Right atrium auricular region (tissue), 2 donors: ENCODE measurements around the gene SLC2A9. TPM values are rescaled to one million over a fixed set of nuclear protein-coding genes. Genes with fewer than 3 reads are reported as not detected.

Experiments
- DNase-seq: peaks from one replicate; pipeline ENCODE4 v3.0.0-alpha.2; 2019; ENCODE audit warnings: low spot score
- H3K27ac ChIP-seq, 2 donors: fragments of 200-600 bp; sonication (generic); 1 replicate in 1 of 2; 2 replicates in 1 of 2; pipeline ENCODE4 v1.5.1; 2016 to 2019
- H3K27me3 ChIP-seq, 2 donors: fragments of 200-600 bp; sonication (generic); one replicate each; pipeline versions ENCODE4 v1.5.1 to v1.6.0; 2017 to 2019
- H3K36me3 ChIP-seq: fragments of 200-600 bp; sonication (generic); one replicate; pipeline ENCODE4 v1.5.1; 2016
- H3K4me1 ChIP-seq, 2 donors: fragments of 200-600 bp; sonication (generic); one replicate each; pipeline versions ENCODE4 v1.5.1 to v1.6.0; 2017 to 2019
- H3K4me3 ChIP-seq, 2 donors: fragments of 200-600 bp; sonication (generic); 1 replicate in 1 of 2; 2 replicates in 1 of 2; pipeline ENCODE4 v1.5.1; 2017 to 2019; ENCODE audit warnings: mild to moderate bottlenecking in 1 of 2, moderate library complexity in 1 of 2
- H3K9me3 ChIP-seq, 2 donors: fragments of 200-600 bp; sonication (generic); one replicate each; pipeline ENCODE4 v1.5.1; 2019
- total RNA-seq, 2 donors: library from RNA; depleted of rRNA; stranded (reverse); fragments of >200 nt; gene quantifications; one replicate each; pipeline ENCODE4 v1.1.0, GENCODE V29; 2016
- TF ChIP-seq, protein P1 (sequence below), 2 donors: fragments of 200-600 bp; sonication (generic); IDR thresholded peaks; one replicate each; pipeline ENCODE4 v1.5.1; 2019; ENCODE audit warnings: antibody characterized with exemption in 2 of 2

SLC2A9 gene
- total RNA-seq, 2 donors from 2014 or later: 3.5 to 5.8 TPM

DNA sequence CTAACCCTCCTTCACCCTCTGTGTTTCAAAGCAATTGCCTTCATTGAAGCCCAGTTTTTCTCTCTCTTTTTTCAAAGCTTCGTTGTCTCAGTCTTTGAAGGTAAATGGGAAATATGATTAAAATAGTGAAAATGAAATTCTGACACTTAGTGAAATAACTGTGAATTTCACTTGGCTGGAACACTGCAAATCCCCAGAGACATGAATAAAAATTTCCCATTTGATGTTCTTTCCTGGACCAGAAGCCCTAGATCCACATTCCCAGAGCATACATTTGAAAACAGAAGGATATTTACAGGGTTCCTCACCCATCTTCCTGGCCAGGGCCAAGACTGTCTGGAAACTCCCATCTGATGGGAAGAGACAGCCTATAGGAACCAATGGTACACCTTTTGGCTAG, 45.0 kb downstream of the SLC2A9 start:
- Histone ChIP-seq H3K9me3 (no peaks in the 10 kb centered on the region), H3K27ac (no peak overlapping the region), H3K4me3 (no peak overlapping the region), H3K36me3 (no peaks in the 10 kb centered on the region), H3K27me3 (no peaks in the 10 kb centered on the region), H3K4me1 (no peaks in the 10 kb centered on the region)
- no peak for DNase-seq
- TF ChIP-seq, protein P1, sequence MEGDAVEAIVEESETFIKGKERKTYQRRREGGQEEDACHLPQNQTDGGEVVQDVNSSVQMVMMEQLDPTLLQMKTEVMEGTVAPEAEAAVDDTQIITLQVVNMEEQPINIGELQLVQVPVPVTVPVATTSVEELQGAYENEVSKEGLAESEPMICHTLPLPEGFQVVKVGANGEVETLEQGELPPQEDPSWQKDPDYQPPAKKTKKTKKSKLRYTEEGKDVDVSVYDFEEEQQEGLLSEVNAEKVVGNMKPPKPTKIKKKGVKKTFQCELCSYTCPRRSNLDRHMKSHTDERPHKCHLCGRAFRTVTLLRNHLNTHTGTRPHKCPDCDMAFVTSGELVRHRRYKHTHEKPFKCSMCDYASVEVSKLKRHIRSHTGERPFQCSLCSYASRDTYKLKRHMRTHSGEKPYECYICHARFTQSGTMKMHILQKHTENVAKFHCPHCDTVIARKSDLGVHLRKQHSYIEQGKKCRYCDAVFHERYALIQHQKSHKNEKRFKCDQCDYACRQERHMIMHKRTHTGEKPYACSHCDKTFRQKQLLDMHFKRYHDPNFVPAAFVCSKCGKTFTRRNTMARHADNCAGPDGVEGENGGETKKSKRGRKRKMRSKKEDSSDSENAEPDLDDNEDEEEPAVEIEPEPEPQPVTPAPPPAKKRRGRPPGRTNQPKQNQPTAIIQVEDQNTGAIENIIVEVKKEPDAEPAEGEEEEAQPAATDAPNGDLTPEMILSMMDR (IDR thresholded peaks at IDR 0.05): no peak

DNA sequence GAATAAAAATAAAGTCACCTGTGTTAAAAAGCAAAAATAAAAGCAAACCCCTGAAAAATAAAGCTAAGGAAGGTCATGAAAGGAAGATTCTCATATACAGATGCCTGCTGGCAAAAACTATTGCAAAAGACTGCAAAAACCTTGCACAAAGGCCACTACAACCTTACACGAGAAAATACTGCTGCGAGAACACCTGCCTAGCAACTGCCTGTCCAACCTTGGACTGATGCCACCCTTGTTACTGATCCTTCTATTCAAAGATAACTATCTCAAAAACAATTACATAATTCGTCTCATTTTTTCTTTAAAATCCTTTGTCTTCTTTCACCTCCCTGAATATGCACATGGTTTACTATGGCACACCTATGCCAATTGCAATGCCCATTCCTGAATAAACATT, 49.6 kb downstream of the SLC2A9 start:
- H3K9me3 ChIP-seq: no peaks in the 10 kb centered on the region
- no peaks in the 10 kb centered on the region for H3K36me3 ChIP-seq
- H3K27me3 ChIP-seq: no peaks in the 10 kb centered on the region
- TF ChIP-seq, protein P1 (IDR thresholded peaks at IDR 0.05): no peak
- no peak for DNase-seq
- no peak overlapping the region for H3K27ac ChIP-seq
- no peak overlapping the region for H3K4me3 ChIP-seq
- no peaks in the 10 kb centered on the region for H3K4me1 ChIP-seq

DNA sequence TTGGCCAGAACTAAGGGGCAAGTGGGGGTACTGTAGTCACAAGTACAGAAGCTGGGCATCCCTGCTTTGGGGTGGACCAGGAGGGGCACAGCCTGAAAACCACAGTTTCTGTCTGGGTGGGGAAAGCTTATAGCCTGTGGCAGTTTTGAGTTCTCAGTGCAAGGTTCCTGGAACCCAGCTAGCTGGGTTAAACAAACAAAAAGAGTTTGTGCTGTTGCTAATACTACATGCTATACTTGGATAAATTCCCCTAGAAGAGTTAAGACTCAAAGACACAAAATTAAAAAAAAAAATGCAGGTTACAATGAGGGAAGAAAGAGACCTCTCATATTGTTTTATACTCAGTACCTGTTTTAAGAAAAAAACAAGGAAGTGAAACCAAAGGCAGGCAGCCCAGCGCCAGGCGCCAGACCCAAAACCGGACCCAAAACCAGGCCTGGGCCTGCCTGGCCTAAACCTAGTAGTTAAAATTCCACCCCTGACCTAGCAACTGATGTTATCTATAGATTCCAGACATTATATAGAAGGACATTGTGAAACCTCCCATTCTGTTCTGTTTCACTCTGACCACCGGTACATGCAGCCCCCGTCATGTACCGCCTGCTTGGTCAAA, 50.8 kb downstream of the SLC2A9 start:
- Histone ChIP-seq H3K27me3 (no peaks in the 10 kb centered on the region), H3K4me1 (no peaks in the 10 kb centered on the region), H3K9me3 (no peaks in the 10 kb centered on the region), H3K4me3 (no peak overlapping the region), H3K27ac (no peak overlapping the region), H3K36me3 (no peaks in the 10 kb centered on the region)
- TF ChIP-seq, protein P1 (IDR thresholded peaks at IDR 0.05): no peak
- no peak for DNase-seq

DNA sequence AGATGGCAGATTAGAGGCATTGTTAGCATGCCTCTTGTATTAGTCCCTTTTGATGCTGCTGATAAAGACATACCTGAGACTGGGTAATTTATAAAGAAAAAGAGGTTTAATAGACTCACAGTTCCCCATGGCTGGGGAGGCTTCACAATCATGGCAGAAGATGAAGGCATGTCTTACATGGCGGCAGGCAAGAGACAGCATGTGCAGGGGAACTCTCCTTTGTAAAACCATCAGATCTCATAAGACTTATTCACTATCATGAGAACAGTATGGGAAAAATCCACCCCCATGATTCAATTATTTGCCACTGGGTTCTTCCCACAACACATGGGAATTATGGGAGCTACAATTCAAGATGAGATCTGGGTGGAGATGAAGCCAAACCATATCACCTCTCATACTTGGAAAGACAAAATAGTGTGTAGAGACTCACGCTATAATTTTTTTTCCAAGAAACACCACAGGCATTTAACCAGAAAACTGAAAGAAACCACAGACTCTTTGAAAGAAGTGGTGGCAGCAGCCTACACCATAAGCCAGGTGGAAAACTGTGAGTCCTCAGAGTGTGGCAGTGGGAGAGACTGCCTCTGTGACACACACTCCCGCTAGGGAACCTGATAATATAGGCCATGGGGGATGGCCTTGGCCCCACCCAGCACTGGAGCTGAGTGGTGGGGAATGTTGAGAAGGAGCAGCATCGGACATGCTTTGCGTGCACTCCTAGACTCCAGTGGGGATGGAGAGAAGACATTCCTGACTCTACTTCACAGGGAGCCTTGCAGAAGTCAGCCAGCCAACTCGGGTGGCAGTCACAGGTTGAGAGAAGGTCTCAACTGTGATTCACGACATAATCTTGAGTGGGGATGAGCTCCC, 51.5 kb downstream of the SLC2A9 start:
- H3K27me3 ChIP-seq: no peaks in the 10 kb centered on the region
- H3K36me3 ChIP-seq: no peaks in the 10 kb centered on the region
- H3K9me3 ChIP-seq: no peaks in the 10 kb centered on the region
- no peak overlapping the region for H3K27ac ChIP-seq
- no peak overlapping the region for H3K4me3 ChIP-seq
- TF ChIP-seq, protein P1 (IDR thresholded peaks at IDR 0.05): no peak
- no peaks in the 10 kb centered on the region for H3K4me1 ChIP-seq
- no peak for DNase-seq

DNA sequence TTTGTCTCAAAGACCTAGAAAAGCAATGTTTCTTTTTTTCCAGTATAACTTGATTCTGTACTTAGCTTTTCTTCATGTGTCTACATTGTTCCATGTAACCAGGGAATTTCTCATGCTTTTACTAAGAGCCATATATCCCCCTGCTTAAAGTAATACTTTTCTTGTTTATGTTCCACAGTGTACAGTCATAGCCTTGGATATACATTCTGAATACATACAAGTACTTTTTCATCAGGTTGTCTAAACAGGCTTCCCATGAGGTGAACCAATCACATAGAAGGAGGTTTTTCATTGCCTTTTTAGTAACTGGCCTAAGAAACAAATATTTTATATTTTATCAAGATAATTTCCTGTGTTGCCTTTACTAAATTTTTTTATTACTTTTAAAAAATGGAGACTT, 52.8 kb downstream of the SLC2A9 start:
- TF ChIP-seq, protein P1 (IDR thresholded peaks at IDR 0.05): no peak
- DNase-seq: no peak
- H3K4me3 ChIP-seq: no peak overlapping the region
- H3K9me3 ChIP-seq: no peaks in the 10 kb centered on the region
- no peaks in the 10 kb centered on the region for H3K36me3 ChIP-seq
- H3K27ac ChIP-seq: no peak overlapping the region
- no peaks in the 10 kb centered on the region for H3K27me3 ChIP-seq
- no peaks in the 10 kb centered on the region for H3K4me1 ChIP-seq
